Lung (tissue), 12 donors: ENCODE results near the gene SPSB3. TPM values are rescaled to one million over a fixed set of nuclear protein-coding genes. Genes with fewer than 3 reads are reported as not detected.

Source experiments
- ATAC-seq: fragments of 200-7000 bp; cut with Tn5 transposase; one replicate; pipeline ENCODE4 v1.9.1; 2020; ENCODE audit warnings: moderate number of reproducible peaks; ENCODE audit not compliant: insufficient read depth, low FRiP score
- DNase-seq, 3 donors: peaks; one replicate each; pipeline ENCODE4 v3.0.0-alpha.2; 2013 to 2017
- H3K27ac ChIP-seq, 2 donors: one replicate each; pipeline ENCODE4 v1.5.1; 2013; ENCODE audit warnings: mild to moderate bottlenecking in 2 of 2, moderate library complexity in 2 of 2, control low read depth in 1 of 2, inconsistent platforms in 1 of 2, low read depth in 1 of 2, low read length in 1 of 2
- H3K27me3 ChIP-seq, 3 donors: one replicate each; pipeline ENCODE4 v1.5.1; 2013; ENCODE audit warnings: low read length in 2 of 3; ENCODE audit not compliant: control insufficient read depth in 3 of 3, insufficient read depth in 3 of 3
- H3K36me3 ChIP-seq, 4 donors: one replicate each; pipeline ENCODE4 v1.5.1; 2013; ENCODE audit warnings: low read length in 4 of 4, mild to moderate bottlenecking in 1 of 4, moderate library complexity in 1 of 4; ENCODE audit not compliant: control insufficient read depth in 4 of 4, insufficient read depth in 4 of 4
- H3K4me1 ChIP-seq, 5 donors: one replicate each; pipeline ENCODE4 v1.5.1; 2013; ENCODE audit warnings: low read length in 5 of 5, mild to moderate bottlenecking in 2 of 5, moderate library complexity in 1 of 5; ENCODE audit not compliant: control insufficient read depth in 5 of 5, insufficient read depth in 5 of 5
- H3K4me3 ChIP-seq: one replicate; pipeline ENCODE4 v1.5.1; 2013; ENCODE audit warnings: mild to moderate bottlenecking, control low read depth, moderate library complexity
- H3K9ac ChIP-seq, 2 donors: one replicate each; pipeline ENCODE4 v1.5.1; 2013; ENCODE audit warnings: low read length in 2 of 2, control low read depth in 1 of 2; ENCODE audit not compliant: insufficient read depth in 1 of 2
- H3K9me3 ChIP-seq, 4 donors: one replicate each; pipeline ENCODE4 v1.5.1; 2013; ENCODE audit warnings: low read length in 3 of 4, mild to moderate bottlenecking in 1 of 4, moderate library complexity in 1 of 4; ENCODE audit not compliant: control insufficient read depth in 4 of 4, insufficient read depth in 3 of 4
- WGBS, 2 donors: extraction: QIAGEN DNeasy Blood & Tissue Kit; methylation state at CpG; one replicate each; pipeline ENCODE4 v1.1.7; 2013; 5-methylcytosine and 5-hydroxymethylcytosine counted together
- polyA plus RNA-seq, 2 donors: library from polyadenylated mRNA; stranded (reverse); fragments of 200-250 nt; gene quantifications; one replicate each; pipeline ENCODE4 v1.2.1, GENCODE V29; 2013
- total RNA-seq, 2 donors: library from RNA; depleted of rRNA in 1 of 2; stranded (reverse); fragments of >200 nt in 1 of 2; gene quantifications; one replicate each; pipeline ENCODE4 v1.2.1, GENCODE V29; 2014 to 2021
- TF ChIP-seq, protein P1 (sequence below): IDR thresholded peaks from 2 replicates; pipeline ENCODE4 v1.5.1; 2012; ENCODE audit warnings: mild to moderate bottlenecking; ENCODE audit errors: control extremely low read depth, extremely low read depth
- donor health status: control.
- donor health status: control.
- donor health status: Bipolar disorder and iron deficiency.
- donor health status: healthy.
- donor health status: DM: yes; HTN: yes; CAD: no.

SPSB3 gene
- total and polyA plus RNA-seq, 4 donors = 39.8 to 76.1 (median 50.9) TPM

GRCh38 chr16:1746693-1747195 is 35.6 kb downstream of the SPSB3 start:
- Histone ChIP-seq H3K4me3 (no peak overlapping the region), H3K36me3 (peaks cover 7 to 71% (median 21%) of the 10 kb centered on the region in 4 donors), H3K27me3 (no peaks in the 10 kb centered on the region), H3K4me1 (no peaks in the 10 kb centered on the region), H3K9ac (no peak overlapping the region), H3K9me3 (no peaks in the 10 kb centered on the region), H3K27ac (no peak overlapping the region)
- TF ChIP-seq, protein P1, sequence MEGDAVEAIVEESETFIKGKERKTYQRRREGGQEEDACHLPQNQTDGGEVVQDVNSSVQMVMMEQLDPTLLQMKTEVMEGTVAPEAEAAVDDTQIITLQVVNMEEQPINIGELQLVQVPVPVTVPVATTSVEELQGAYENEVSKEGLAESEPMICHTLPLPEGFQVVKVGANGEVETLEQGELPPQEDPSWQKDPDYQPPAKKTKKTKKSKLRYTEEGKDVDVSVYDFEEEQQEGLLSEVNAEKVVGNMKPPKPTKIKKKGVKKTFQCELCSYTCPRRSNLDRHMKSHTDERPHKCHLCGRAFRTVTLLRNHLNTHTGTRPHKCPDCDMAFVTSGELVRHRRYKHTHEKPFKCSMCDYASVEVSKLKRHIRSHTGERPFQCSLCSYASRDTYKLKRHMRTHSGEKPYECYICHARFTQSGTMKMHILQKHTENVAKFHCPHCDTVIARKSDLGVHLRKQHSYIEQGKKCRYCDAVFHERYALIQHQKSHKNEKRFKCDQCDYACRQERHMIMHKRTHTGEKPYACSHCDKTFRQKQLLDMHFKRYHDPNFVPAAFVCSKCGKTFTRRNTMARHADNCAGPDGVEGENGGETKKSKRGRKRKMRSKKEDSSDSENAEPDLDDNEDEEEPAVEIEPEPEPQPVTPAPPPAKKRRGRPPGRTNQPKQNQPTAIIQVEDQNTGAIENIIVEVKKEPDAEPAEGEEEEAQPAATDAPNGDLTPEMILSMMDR = no peak
- no peak for ATAC-seq
- WGBS, 2 donors = 96 to 97% methylated on average over 31 of the region's 31 CpGs
- DNase-seq = no peak

- DNase-seq = no peak
- no peak for ATAC-seq
- TF ChIP-seq, protein P1 = no peak
- Histone ChIP-seq H3K36me3 (peaks cover 7 to 71% (median 17%) of the 10 kb centered on the region in 4 donors), H3K27me3 (no peaks in the 10 kb centered on the region), H3K9ac (no peak overlapping the region), H3K4me1 (no peaks in the 10 kb centered on the region), H3K27ac (no peak overlapping the region), H3K9me3 (no peaks in the 10 kb centered on the region), H3K4me3 (no peak overlapping the region)
- WGBS, 2 donors = 95% methylated on average over 29 of the region's 29 CpGs
Observed at GRCh38 chr16:1745900-1746692, 36.3 kb downstream of the SPSB3 start.

- H3K4me1 ChIP-seq = no peaks in the 10 kb centered on the region
- no peaks in the 10 kb centered on the region for H3K27me3 ChIP-seq
- 92 to 94% methylated on average over 25 of the region's 25 CpGs for WGBS, 2 donors
- no peak overlapping the region for H3K9ac ChIP-seq
- H3K4me3 ChIP-seq = no peak overlapping the region
- TF ChIP-seq, protein P1 = no peak
- ATAC-seq (no peak), DNase-seq (no peak)
- H3K9me3 ChIP-seq = no peaks in the 10 kb centered on the region
- no peak overlapping the region for H3K27ac ChIP-seq
- peaks cover 7 to 74% (median 18%) of the 10 kb centered on the region in 4 donors for H3K36me3 ChIP-seq
Observed at GRCh38 chr16:1745181-1745899, 37.0 kb downstream of the SPSB3 start.
